HFF-Myc (cell line): ENCODE results near the gene ZNF274.
A peak's percentile ranks its signal among the peaks of the same experiment; 100 is the strongest.

Source experiments
- DNase-seq: peaks from one replicate; pipeline ENCODE4 v3.0.0-alpha.2; 2011; ENCODE audit warnings: low read depth; ENCODE audit errors: extremely low read depth
- H3K4me3 ChIP-seq: replicated peaks from 2 replicates; pipeline ENCODE4 v1.5.1; 2011; ENCODE audit warnings: low read depth, mild to moderate bottlenecking, control low read depth, low read length
- TF ChIP-seq, protein P1 (sequence below): IDR thresholded peaks from 2 replicates; pipeline ENCODE4 v1.5.1; 2012; ENCODE audit warnings: mild to moderate bottlenecking, low read depth, low read length, control low read depth; ENCODE audit errors: missing control alignments

The ZNF274 gene

DNA sequence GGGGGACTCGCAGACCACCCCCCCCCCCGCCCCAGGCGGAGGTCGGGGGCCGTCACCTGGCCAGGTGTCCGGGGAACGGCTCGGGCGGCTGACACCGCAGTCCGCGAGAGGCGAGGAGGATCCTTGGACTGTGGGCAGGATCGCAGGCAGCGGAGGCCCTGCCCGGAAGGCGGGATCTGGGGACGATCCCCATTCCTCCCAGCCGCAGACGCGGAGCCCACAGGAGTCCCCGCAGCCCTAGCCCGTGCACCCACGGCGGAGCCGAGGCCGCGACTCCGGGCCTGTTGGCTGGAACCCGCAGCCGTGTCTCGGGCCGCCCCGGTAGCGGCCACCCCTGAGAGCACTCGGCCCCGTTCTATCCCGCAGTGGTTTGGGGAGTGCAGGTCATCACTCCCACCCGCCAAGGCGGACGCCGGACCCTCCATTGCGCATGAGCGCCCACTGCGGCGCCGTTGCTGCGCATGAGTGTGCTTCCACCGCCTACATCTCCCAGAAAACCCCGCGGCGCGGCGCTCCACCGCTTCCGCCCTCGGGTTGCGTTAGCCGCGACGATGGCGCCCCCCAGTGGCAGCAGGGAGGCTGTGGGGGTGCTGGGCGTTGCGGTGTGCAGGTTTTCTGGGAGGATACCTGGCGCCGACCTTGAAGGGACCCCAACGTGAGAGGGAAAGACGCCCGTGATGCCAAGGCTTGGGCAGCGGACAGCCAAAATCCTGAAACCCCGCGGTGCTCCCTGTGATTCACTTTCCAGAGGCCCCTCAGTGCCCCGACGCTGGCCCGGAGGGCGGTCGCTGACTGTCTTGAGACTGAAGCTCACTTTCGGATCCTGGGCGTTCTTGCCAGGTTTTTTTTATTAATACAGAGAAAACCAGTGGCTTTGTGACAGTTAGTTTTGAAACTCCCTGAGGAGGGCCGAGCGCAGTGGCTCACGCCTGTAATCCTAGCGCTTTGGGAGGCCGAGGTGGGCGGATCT, 27.9 kb upstream of the ZNF274 start:
- TF ChIP-seq, protein P1, sequence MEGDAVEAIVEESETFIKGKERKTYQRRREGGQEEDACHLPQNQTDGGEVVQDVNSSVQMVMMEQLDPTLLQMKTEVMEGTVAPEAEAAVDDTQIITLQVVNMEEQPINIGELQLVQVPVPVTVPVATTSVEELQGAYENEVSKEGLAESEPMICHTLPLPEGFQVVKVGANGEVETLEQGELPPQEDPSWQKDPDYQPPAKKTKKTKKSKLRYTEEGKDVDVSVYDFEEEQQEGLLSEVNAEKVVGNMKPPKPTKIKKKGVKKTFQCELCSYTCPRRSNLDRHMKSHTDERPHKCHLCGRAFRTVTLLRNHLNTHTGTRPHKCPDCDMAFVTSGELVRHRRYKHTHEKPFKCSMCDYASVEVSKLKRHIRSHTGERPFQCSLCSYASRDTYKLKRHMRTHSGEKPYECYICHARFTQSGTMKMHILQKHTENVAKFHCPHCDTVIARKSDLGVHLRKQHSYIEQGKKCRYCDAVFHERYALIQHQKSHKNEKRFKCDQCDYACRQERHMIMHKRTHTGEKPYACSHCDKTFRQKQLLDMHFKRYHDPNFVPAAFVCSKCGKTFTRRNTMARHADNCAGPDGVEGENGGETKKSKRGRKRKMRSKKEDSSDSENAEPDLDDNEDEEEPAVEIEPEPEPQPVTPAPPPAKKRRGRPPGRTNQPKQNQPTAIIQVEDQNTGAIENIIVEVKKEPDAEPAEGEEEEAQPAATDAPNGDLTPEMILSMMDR = peak; percentile 95
- DNase-seq = peak; percentile 62
- H3K4me3 ChIP-seq = peak overlapping the region; percentile 67

DNA sequence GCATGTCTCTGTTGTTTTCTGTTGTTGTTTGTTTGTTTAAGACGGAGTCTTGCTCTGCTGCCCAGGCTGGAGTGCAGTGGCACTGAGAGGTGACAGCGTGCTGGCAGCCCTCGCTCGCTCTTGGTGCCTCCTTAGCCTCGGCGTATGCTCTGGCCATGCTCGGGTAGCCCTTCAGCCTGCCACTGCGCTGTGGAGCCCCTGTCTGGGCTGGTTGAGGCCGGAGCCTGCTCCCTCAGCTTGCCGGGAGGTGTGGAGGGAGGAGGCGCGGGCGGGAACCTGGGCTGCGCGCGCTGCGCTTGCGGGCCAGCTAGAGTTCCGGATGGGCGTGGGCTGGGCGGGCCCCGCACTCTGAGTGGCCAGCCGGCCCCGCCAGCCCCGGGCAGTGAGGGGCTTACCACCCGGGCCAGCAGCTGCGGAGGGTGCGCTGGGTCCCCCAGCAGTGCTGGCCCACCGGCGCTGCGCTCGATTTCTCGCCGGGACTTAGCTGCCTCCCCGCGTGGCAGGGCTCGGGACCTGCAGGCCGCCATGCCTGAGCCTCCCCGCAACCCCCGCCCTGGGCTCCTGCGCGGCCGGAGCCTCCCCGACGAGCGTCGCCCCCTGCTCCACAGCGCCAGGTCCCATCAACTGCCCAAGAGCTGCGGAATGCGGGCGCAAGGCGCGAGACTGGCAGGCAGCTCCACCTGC, 25.7 kb upstream of the ZNF274 start:
- H3K4me3 ChIP-seq = no peak overlapping the region
- no peak for DNase-seq
- TF ChIP-seq, protein P1 = no peak

DNA sequence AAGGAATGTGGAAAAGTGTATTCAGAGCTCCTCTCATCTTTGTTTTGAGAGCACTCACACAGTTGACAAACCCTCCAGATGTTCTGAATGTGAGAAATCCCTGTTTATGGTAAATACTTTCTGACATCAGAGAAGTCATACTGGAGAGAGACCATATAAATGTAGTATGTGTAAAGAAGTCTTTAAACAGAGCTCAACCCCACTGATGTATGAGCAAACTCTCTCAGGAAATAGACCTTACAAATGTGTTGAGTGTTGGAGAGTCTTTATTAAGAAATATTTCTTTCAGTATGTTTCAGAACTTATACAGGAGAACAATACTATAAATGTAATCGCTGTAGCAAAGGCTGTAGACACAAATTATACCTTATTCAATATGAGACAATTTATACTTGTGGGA, 16.6 kb upstream of the ZNF274 start:
- TF ChIP-seq, protein P1 = no peak
- no peak overlapping the region for H3K4me3 ChIP-seq
- DNase-seq = no peak

DNA sequence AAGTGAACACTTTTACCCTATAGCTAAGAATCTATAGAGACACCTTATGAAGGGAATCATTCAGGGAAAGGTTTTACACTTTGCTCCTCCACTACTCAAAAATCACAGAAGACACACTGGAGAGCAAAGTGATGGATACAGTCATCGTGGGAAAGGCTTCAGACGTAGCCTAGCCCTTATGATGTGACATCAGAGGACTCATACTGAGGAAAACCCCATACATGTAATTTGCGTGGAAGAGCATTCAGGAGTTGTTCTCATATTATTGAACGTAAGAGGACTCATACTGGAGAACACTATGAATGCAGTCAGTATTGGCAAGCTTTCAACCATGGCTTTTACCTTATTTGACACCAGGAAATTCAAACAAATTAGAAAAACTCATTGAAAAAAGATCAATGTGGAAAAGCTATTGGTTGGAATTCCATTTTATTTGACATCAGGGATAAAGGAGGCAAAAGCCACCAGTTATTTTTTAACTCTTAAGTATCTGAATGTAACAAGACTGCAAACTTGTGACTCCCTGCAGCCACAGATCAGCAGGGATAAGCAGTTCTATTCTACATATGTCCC, 16.1 kb upstream of the ZNF274 start:
- no peak overlapping the region for H3K4me3 ChIP-seq
- TF ChIP-seq, protein P1 = no peak
- no peak for DNase-seq

DNA sequence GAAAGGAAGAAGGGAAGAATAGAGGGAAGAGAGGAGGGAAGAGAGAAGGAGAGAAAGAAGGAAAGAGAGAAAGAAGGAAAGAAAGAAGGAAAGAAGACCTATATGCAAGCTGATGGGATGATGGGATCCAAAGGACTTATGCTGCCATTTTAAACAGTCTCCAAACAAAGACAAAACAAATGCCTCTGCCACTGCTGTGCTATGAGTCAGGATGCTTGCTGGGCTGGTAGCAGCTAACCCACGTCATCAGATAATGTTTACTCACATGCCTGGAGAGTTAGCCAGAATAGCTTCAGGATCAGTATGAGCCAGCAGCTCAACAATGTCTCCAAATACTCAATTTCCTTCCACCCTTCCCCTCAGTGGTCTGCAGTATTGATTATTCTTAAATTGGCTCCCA, 12.0 kb upstream of the ZNF274 start:
- TF ChIP-seq, protein P1 = no peak
- DNase-seq = no peak
- no peak overlapping the region for H3K4me3 ChIP-seq

DNA sequence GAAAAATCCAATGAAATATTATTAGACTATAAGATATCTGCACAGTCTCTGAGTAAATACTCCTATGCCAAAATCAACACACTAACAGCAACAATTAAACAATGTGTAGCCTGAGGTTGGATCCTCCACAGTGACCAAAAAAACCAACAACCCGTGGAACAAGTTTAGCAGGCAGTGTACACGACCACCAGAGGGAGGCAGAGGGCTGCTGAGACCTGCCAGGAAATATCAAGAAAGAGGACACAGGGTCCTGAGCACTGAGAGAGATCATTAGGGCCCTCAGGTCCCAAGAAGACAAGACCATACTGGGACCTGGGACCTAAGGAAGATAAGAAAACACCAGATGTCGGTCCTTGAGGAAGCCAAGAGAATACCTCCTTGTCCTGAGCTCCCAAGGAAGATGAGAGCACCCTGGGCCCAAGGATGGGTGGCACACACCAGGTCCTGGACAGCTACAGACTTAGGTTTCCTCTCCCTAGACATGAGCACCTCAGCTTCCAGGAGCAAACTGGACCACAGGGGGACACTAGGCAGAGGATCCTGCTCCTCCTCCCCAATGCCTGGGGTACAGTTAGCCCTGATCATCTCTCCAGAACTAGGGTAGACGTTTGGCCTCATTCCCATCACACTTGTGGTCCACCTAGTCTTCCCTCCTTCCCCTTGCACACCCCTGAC, 822 bp upstream of the ZNF274 start:
- TF ChIP-seq, protein P1 = peak; percentile 60
- H3K4me3 ChIP-seq = peak overlapping the region; percentile 80
- no peak for DNase-seq
